Uterus (tissue), 4 donors: ENCODE data around the gene TBC1D1. TPM values are rescaled to one million over a fixed set of nuclear protein-coding genes. Genes with fewer than 3 reads are reported as not detected.

ENCODE experiments used
- DNase-seq, 2 donors: peaks; one replicate each; pipeline ENCODE4 v3.0.0-alpha.2; 2019 to 2020
- H3K27ac ChIP-seq, 2 donors: fragments of 200-600 bp; sonication (generic); 1 replicate in 1 of 2; 2 replicates in 1 of 2; pipeline ENCODE4 v1.5.1; 2016 to 2018
- H3K27me3 ChIP-seq, 2 donors: fragments of 200-600 bp; sonication (generic); one replicate each; pipeline ENCODE4 v1.5.1; 2018 to 2019; ENCODE audit warnings: control low read depth in 1 of 2
- H3K36me3 ChIP-seq, 2 donors: fragments of 200-600 bp; sonication (generic); one replicate each; pipeline ENCODE4 v1.5.1; 2019; ENCODE audit warnings: control low read depth in 1 of 2
- H3K4me1 ChIP-seq, 2 donors: fragments of 200-600 bp; sonication (generic); one replicate each; pipeline ENCODE4 v1.5.1; 2018 to 2019; ENCODE audit warnings: control low read depth in 1 of 2
- H3K4me3 ChIP-seq, 2 donors: fragments of 200-600 bp; sonication (generic); 1 replicate in 1 of 2; 2 replicates in 1 of 2; pipeline ENCODE4 v1.5.1; 2018 to 2019; ENCODE audit warnings: mild to moderate bottlenecking in 1 of 2
- H3K9me3 ChIP-seq, 2 donors: fragments of 200-600 bp; sonication (generic); one replicate each; pipeline ENCODE4 v1.5.1; 2019; ENCODE audit warnings: control low read depth in 1 of 2
- POLR2A ChIP-seq, 2 donors: fragments of 450-650 bp; IDR thresholded peaks; one replicate each; pipeline ENCODE4 v1.6.1; 2016; ENCODE audit warnings: antibody characterized with exemption in 2 of 2, mild to moderate bottlenecking in 1 of 2, moderate library complexity in 1 of 2
- intact Hi-C: fragments of 100-400 bp; cut with DNase I; formaldehyde crosslinking; loops from one replicate; pipeline ENCODE4 v1.15.1; 2023; ENCODE audit warnings: low total_unique reads
- total RNA-seq, 4 donors: library from RNA; depleted of rRNA in 3 of 4; stranded (reverse); fragments of >200 nt in 3 of 4; gene quantifications; one replicate each; pipeline versions ENCODE4 v1.1.0 to v1.2.4, GENCODE V29; 2014 to 2023
- TF ChIP-seq, protein P1 (sequence below), 4 experiments: fragments of 200-600 bp in 2 of 4; fragments of 450-650 bp in 2 of 4; sonication (generic) in 2 of 4; IDR thresholded peaks; one replicate each; pipeline ENCODE4 v1.5.1; 2016 to 2019; ENCODE audit warnings: antibody characterized with exemption in 4 of 4, mild to moderate bottlenecking in 2 of 4, moderate library complexity in 1 of 4
- donor health status: DM: yes; HTN: yes; CAD: no.

Gene TBC1D1
- total RNA-seq, 4 donors from 2014 or later, result 172 to 402 (median 236) TPM

DNA sequence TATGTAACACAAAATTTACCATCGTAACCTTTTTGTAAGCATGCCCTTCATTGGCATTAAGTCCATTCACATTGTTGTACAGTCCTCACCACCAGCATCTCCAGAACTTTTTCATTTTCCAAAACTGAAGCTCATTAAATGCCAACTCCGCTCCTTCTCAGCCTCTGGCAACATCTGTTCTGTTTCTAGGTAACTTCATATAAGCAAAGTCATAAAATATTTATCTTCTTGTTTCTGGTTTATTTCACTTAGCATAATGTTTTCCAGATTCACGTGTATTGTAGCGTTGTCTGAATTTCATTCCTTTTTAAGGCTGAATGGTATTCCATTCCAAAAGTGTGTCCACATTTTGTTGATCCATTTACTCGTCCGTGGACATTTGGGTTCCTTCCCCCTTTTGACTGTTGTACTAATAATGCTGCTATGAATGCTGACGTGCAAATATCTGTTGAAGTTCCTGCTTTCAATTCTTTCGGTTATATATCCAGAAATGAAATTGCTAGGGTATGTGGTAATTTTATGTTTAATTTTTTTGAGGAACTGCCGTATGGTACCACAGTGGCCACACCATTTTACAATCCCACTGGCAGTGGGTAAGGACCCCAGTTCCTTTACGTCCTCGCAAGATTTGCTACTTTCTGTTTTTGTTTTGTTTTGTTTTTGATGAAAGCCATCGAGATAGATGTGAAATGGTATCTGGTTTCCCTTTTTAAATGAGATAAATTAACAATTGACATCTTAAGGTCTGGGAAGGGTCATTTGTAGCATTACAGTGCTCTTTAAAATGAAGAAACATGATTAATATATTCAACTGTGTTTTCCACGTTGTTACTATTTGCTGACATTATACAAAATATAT, 132.7 kb downstream of the TBC1D1 start:
- Histone ChIP-seq H3K4me1 (peaks cover 0 to 7% of the 10 kb centered on the region in 2 donors), H3K4me3 (peak overlapping the region in 1 of 2 donors; percentile 5), H3K36me3 (no peaks in the 10 kb centered on the region), H3K27me3 (no peaks in the 10 kb centered on the region), H3K9me3 (no peaks in the 10 kb centered on the region), H3K27ac (peak overlapping the region; percentile 91 to 99)
- intact Hi-C loops, result no loop called here
- no peak for TF ChIP-seq POLR2A (IDR thresholded peaks at IDR 0.05)
- TF ChIP-seq, protein P1, sequence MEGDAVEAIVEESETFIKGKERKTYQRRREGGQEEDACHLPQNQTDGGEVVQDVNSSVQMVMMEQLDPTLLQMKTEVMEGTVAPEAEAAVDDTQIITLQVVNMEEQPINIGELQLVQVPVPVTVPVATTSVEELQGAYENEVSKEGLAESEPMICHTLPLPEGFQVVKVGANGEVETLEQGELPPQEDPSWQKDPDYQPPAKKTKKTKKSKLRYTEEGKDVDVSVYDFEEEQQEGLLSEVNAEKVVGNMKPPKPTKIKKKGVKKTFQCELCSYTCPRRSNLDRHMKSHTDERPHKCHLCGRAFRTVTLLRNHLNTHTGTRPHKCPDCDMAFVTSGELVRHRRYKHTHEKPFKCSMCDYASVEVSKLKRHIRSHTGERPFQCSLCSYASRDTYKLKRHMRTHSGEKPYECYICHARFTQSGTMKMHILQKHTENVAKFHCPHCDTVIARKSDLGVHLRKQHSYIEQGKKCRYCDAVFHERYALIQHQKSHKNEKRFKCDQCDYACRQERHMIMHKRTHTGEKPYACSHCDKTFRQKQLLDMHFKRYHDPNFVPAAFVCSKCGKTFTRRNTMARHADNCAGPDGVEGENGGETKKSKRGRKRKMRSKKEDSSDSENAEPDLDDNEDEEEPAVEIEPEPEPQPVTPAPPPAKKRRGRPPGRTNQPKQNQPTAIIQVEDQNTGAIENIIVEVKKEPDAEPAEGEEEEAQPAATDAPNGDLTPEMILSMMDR (IDR thresholded peaks at IDR 0.05), result no peak
- no peak for DNase-seq

GRCh38 chr4:38024206-38024509, 133.3 kb downstream of the TBC1D1 start:
- Histone ChIP-seq H3K27ac (peak overlapping the region; percentile 91 to 99), H3K36me3 (no peaks in the 10 kb centered on the region)
- intact Hi-C loops, result no loop called here

GRCh38 chr4:38025665-38026064, 134.8 kb downstream of the TBC1D1 start:
- no peaks in the 10 kb centered on the region for H3K4me1 ChIP-seq
- H3K36me3 ChIP-seq, result no peaks in the 10 kb centered on the region
- no peaks in the 10 kb centered on the region for H3K9me3 ChIP-seq
- no peak overlapping the region for H3K4me3 ChIP-seq
- TF ChIP-seq POLR2A (IDR thresholded peaks at IDR 0.05), result no peak
- TF ChIP-seq, protein P1 (IDR thresholded peaks at IDR 0.05), result no peak
- H3K27me3 ChIP-seq, result no peaks in the 10 kb centered on the region
- peak overlapping the region; percentile 91 to 99 for H3K27ac ChIP-seq
- intact Hi-C loops, result no loop called here
- DNase-seq, result no peak

More at GRCh38 chr4:38024206-38024509, 133.3 kb downstream of the TBC1D1 start:
- Histone ChIP-seq H3K27me3 (no peaks in the 10 kb centered on the region), H3K9me3 (no peaks in the 10 kb centered on the region), H3K4me3 (no peak overlapping the region), H3K4me1 (peaks cover 0 to 3% of the 10 kb centered on the region in 2 donors)
- peak in 1 of 2 donors; percentile 47 for DNase-seq
- TF ChIP-seq, protein P1 (IDR thresholded peaks at IDR 0.05), result no peak
- no peak for TF ChIP-seq POLR2A (IDR thresholded peaks at IDR 0.05)

DNA sequence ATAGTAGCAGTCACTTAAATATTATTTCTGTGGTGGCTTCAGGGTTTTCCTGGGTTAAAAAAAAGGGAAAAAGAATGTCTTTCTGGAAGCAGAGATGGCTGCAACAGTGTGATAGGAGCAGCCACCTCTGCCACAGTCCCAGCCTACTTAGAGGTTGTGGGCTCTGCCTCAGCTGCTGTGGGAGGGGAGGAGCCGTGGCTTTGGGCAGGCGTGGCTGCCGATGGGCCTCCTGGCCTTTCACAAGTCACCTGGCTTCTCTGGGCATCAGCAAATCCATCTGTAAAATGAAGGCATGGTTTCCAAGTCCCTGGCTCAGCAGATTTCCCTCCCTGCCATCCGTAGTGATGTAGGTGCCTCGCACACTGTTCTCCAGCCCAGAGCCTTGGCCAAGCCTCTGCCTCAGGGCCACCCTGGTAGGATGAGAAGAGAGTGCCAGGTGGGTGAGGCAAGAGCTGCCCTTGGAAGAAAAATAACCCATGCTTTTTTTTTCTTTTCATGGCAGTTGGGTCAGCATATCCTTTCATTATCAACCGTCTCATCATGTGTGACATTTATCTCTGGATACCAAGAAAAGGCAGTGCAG, 135.4 kb downstream of the TBC1D1 start:
- peak overlapping the region; percentile 91 to 99 for H3K27ac ChIP-seq
- TF ChIP-seq POLR2A (IDR thresholded peaks at IDR 0.05), result no peak
- TF ChIP-seq, protein P1 (IDR thresholded peaks at IDR 0.05), result no peak
- H3K36me3 ChIP-seq, result no peaks in the 10 kb centered on the region
- no peaks in the 10 kb centered on the region for H3K9me3 ChIP-seq
- DNase-seq, result peak in 1 of 2 donors; percentile 40
- intact Hi-C loops, result no loop called here
- H3K4me1 ChIP-seq, result no peaks in the 10 kb centered on the region
- H3K4me3 ChIP-seq, result no peak overlapping the region
- H3K27me3 ChIP-seq, result no peaks in the 10 kb centered on the region

GRCh38 chr4:38030023-38030422, 139.1 kb downstream of the TBC1D1 start:
- Histone ChIP-seq H3K4me3 (no peak overlapping the region), H3K4me1 (no peaks in the 10 kb centered on the region), H3K27me3 (no peaks in the 10 kb centered on the region), H3K9me3 (no peaks in the 10 kb centered on the region), H3K27ac (peak overlapping the region; percentile 91 to 99), H3K36me3 (no peaks in the 10 kb centered on the region)
- TF ChIP-seq POLR2A (IDR thresholded peaks at IDR 0.05), result no peak
- TF ChIP-seq, protein P1 (IDR thresholded peaks at IDR 0.05), result no peak
- intact Hi-C loops, result loop anchor here (10.0 kb wide), 3 partner anchors 55 to 225 kb away; partner anchors contain the start of gene TBC1D1
- no peak for DNase-seq
